Cerebellar cortex (tissue), 1 donor: ENCODE measurements around the gene GNA14.
"Not testable (repeated sequence)": the region's sequence is repeated elsewhere in the genome, so short reads cannot be mapped to it uniquely, and the experiment has no call there.

Experiments used
- DNase-seq: peaks from one replicate; pipeline ENCODE4 v3.0.0-alpha.2; 2015; ENCODE audit warnings: low spot score

Gene GNA14

DNA sequence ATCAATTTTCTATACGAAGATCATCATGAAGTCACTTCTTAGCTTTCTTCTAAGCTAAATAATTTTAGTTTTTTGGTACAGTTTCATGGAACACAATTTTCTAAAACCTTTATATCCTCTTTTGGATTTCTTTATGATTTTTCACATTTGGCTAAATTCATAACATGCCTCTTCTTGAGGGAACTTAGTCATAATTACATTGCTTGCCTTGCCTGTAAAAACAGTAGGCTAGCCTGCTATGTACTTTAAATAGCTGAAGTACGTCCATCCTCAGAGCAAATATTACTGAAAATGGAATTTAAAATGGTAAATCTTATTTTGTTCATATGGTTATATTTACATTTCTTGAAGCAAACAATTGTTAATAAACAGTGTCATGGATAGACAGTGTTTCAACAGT lies 245.8 kb downstream of the GNA14 start:
- DNase-seq = no peak

DNA sequence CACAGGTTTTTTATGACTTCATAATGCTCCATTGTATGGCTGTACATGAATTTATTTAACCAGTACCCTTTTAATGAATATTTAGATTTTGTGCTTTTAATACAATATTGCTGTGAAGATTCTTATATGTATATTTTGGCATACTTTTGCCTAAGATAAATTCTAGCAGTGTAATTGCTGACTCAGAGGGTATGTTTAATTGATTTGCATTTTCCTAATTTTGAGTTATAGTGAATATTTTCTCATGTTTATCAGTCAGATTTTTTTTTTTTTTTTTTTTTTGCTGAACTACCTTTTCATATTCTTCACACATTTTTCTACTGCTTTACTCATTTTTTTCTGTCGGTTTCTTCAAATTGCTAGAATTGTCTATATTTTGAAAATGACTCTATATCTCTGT lies 248.2 kb downstream of the GNA14 start:
- DNase-seq = no peak

DNA sequence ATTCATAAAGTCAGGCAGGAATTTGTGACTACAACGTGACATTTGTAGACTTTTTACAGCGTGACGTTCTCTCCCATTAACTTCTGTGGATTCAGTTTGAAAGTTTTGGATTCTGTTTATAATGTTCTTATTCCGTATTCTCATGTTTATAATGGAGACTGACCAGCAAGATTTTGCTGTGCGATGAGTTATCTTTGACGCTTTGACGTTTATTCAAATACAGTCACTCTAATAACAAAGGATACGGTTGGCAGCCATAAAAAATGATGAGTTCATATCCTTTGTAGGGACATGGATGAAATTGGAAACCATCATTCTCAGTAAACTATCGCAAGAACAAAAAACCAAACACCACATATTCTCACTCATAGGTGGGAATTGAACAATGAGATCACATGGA lies 249.5 kb downstream of the GNA14 start:
- not testable (repeated sequence) for DNase-seq

DNA sequence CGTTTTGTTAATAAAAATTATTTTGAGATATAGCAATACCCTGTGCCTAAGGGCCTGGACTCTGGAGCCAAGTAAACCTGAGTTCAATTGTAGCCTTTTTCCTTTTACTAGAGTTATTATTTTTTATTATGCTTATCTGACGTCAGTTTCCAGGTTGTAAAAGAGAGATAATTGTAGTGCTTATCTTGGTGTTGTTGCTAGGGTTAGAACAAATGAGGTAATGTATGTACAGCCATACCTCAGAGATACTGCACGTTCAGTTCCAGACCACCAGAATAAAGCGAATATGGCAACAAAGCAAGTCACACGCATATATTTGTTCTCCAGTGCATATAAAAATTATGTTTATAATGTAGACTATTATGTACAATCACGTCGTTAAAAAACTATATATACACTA lies 255.8 kb downstream of the GNA14 start:
- no peak for DNase-seq

DNA sequence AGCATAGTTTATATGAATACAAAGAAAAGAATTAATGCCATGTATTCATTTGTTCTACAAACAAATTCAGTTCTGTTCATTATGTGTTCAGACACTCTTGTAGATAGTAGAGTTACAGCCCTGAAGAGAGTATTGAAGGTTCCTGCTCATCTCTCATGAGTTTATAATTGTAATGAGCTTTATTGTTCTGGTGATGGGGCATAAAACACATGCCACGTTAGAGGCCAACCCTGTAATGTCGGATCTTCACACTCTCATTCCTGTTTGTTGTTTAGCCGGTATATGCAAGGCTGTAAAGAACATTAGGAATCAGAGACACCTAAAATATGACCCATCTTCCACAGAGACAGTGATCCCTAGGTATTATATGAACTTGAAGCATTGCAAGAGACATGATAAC lies 256.3 kb downstream of the GNA14 start:
- DNase-seq = no peak

DNA sequence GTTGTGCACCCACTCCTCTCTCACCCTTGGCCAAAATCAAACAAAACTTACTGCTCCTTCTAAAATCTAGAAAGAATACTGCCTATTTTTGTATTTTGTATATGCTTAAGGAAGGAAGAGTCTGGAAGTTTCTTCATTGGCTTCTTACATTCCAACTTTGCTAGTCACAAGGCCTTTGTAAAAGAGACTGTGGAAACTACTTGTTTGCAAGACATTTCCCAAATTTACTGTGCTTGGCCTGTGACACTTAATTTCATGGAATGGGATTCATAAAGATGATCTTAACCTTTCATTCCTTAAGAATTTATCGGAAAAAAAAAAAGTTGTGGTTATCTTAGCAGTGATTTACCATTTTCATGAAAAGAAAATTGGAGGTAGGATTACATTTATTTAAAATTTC lies 261.9 kb downstream of the GNA14 start:
- no peak for DNase-seq

DNA sequence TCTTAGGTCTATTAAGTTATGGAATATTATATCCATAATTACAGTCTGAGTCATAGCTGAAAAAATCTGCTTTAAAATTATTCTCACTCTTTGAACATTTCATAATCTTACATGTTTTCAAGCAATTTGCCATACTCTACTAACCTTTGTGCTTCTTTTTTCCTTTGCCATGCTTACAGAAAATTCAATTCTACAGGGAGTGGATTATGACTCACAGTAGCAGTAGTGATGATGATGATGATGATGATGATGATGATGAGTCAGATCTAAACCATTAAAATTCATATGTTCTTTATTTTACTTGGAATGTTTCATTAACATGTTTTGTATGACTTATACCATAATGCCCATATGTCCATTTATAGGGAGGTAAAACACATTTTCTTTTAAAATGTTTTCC lies 263.7 kb downstream of the GNA14 start:
- DNase-seq = no peak

DNA sequence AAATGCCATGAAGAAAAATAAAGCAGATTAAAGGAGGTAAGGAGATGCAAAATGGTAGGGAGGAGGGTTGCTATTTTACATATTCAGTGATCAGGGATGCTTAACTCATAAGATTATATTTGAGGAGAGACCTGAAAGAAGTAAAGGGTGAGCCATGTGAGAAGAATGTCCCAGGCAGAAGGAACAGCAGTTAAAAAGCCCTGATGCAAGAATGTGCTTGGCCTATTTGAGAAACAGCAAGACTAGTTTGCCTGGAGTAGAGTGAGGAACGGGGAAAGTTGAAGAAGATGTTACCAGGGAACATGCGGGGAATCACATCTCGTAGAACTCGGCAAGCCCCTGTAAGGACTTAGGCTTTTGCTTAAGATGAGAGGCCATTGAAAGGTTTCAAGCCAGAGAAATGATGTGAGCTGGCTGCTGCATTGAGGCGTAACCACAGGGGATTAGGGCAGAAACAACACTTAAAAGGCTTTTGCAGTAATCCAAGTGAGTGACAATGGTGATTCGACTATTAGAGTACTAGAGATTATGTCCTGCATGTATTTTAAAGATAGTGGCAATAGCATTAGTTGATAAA lies 272.1 kb downstream of the GNA14 start:
- DNase-seq = no peak

DNA sequence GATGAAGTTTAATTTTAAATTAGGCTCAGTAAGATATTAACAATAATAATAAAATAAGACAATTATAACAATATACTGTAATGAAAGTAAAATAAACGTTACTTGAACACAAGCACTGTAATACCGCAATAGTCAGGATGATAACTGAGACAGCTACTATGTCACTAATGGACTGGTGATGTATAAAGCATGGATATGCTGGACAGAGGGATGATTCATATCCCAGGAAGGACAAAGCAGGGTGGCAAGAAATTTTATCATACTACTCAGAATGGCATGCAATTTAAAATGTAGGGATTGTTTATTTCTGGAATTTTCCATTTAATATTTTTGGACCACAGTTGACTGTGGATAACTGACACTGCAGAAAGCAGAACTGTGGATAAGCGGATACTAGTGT lies 273.9 kb downstream of the GNA14 start:
- no peak for DNase-seq
